Muscle of arm (tissue), 12 donors: ENCODE measurements around the gene ACLY. TPM values are rescaled to one million over a fixed set of nuclear protein-coding genes. Genes with fewer than 3 reads are reported as not detected.
"Not testable (repeated sequence)": the region's sequence is repeated elsewhere in the genome, so short reads cannot be mapped to it uniquely, and the experiment has no call there.

ENCODE experiments used
- DNase-seq: peaks from one replicate; pipeline ENCODE4 v3.0.0-alpha.2; 2013
- polyA plus RNA-seq, 12 donors: library from polyadenylated mRNA; unstranded; fragments of 120-200 nt; gene quantifications; one replicate each; pipeline ENCODE4 v1.2.1, GENCODE V29; 2013; ENCODE audit not compliant: insufficient read length in 12 of 12

ACLY gene
- polyA plus RNA-seq, 12 donors: 43.2 to 72.6 (median 52.8) TPM; not detected in 1

- DNase-seq: no peak
Measured at GRCh38 chr17:41942626-41943373, 24.0 kb upstream of the ACLY start.

GRCh38 chr17:41941168-41941567 lies 22.4 kb upstream of the ACLY start:
- no peak for DNase-seq

DNA sequence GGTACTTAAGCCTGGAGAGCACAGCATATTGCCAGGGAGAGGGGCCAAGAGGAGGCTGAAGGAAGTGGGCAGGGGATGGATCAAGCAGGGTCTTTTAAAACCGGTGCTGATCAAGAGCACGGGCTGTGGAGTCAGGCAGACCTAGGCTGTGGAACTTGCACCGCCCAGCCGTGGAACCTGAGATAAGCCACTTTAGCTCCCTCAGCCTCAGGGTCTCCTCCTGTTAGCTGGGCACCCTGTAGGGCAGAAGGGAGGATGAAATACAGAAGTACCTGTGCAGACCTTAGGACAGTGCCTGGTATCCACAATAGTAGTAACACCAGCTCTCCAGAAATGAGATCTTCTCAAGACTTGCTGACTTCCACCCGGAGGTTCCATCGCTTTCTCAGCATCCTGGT lies 20.9 kb upstream of the ACLY start:
- no peak for DNase-seq

DNA sequence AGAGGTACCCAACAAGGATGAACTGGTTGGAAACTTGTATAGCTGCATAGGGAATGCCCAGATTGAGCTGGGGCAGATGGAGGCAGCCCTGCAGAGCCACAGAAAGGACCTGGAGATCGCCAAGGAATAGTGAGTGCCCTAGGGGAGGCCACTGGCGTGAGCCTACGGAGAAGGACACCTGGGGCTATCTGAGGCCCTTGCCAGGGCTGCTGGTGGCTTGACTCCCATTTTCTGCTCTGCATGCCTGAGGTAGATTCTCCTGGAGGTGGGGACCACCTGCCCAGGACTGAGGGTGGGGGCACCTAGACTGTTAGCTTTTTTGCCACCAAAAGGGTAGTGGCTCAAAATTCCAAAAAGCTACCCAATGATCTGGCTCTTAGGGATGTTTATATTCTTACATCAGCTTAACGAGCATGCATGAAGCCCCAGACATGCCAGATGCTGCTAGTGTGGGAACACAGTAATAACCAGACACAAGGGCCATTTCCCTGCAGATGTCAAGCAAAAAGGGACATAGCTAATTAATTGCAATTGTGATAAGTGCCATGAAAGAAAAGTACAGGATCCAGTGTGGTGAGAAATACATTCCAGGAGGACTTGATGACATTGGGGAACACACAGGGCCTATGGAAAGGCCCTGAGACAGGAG lies 20.4 kb upstream of the ACLY start:
- no peak for DNase-seq

GRCh38 chr17:41937970-41938954 lies 19.5 kb upstream of the ACLY start:
- no peak for DNase-seq

GRCh38 chr17:41935641-41936040 lies 16.9 kb upstream of the ACLY start:
- no peak for DNase-seq

- no peak for DNase-seq
Measured at GRCh38 chr17:41932816-41933389, 14.2 kb upstream of the ACLY start.

DNA sequence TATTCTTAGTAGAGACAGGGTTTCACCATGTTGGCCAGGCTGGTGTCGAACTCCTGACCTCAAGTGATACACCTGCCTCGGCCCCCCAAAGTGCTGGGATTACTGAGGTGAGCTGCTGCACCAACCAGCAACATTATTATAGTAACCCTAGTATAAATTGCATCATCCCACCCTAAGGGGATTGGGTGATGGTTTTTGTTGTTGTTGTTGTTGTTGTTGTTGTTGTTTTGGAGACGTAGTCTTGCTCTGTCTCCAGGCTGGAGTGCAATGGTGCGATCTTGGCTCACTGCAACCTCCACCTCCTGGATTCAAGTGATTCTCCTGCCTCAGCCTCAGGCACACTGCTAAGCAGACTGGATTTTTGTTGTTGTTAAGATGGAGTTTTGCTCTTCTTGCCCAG lies 13.0 kb upstream of the ACLY start:
- not testable (repeated sequence) for DNase-seq

DNA sequence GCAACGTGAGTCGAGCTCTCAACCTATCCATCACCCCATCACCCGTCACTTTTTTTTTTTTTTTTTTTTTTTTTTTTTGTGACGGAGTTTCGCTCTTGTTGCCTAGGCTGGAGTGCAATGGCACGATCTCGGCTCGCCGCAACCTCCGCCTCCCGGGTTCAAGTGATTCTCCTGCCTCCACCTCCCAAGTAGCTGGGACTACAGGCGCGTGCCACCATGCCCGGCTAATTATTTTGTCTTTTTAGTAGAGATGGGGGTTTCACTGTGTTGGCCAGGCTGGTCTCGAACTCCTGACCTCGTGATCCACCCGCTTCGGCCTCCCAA lies 12.0 kb upstream of the ACLY start:
- DNase-seq: not testable (repeated sequence)

GRCh38 chr17:41930009-41930832 lies 11.5 kb upstream of the ACLY start, which contains the start of gene ODAD4:
ODAD4 (plus strand) TSS chr17:41930617; CDS start chr17:41930724, 107 bp downstream.
- peak; percentile 96 for DNase-seq

- no peak for DNase-seq
Measured at GRCh38 chr17:41928693-41929251, 10.0 kb upstream of the ACLY start.

DNA sequence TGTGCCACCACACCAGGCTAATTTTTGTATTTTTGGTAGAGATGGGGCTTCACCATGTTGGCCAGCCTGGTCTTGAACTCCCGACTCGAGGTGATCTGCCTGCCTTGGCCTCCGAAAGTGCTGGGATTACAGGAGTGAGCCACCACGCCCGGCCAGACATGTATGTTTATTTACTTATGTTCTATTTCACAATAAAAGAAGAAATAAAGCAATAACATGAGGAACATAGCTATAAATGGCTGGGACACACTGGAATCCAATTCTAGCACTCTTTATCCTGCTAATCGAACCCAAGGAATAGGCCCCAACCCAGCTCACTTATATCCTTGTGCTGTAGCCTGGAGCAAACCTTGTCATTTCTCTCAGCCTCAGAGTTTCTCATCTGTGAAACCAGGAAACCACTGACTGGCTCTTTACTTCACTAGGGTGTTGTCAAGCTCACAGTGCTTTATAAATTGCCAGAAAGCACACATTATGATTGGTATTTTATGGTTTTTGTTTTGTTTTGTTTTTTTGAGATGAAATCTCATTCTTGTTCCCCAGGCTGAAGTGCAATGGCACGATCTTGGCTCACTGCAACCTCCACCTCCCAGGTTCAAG lies 7.3 kb upstream of the ACLY start:
- DNase-seq: no peak

DNA sequence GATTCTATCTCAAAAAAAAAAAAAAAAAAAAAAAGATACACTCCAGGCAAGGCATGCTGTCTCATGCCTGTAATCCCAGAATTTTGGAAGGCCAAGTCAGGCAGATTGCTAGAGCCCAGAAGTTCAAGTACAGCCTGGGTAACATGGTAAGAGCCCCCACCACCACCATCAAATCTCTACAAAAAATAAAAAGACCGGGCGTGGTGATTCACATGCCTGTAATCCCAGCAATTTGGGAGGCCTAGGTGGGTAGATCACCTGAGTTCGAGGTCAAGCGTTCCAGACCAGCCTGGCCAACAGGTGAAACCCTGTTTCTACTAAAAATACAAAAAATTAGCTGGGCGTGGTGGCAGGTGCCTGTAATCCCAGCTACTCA lies 1.8 kb upstream of the ACLY start:
- DNase-seq: no peak

DNA sequence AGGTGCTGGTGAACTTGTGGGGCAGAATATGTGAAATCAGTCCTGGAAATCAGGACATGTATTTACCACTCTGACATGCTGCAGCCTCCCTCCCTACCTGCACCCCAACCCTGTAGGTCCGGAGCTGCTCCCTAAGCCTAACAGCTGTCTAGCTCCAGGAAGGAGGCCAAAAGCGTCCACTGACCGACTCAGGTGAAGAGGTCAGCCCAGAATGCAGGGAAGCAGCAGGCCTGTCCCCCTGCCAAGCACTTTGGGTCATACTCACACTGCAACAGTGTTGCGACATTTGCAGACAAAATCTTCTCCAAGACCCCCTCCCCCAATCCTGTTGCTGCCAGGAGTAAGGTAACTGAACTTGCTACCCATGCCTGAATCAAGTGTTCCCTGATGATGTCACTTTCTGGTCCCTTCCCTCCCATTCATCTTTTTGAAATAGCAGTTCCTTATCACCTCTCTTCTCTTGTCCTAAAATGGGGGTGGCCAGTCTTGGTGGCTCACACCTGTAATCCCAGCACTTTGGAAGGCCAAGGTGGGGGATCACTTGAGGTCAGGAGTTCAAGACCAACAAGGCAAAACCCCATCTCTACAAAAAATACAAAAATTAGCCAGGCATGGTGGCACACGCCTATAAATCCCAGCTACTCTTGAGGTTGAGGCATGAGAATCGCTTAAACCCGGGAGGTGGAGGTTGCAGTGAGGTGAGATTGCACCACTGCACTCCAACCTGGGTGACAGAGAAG lies 1.3 kb upstream of the ACLY start:
- no peak for DNase-seq

DNA sequence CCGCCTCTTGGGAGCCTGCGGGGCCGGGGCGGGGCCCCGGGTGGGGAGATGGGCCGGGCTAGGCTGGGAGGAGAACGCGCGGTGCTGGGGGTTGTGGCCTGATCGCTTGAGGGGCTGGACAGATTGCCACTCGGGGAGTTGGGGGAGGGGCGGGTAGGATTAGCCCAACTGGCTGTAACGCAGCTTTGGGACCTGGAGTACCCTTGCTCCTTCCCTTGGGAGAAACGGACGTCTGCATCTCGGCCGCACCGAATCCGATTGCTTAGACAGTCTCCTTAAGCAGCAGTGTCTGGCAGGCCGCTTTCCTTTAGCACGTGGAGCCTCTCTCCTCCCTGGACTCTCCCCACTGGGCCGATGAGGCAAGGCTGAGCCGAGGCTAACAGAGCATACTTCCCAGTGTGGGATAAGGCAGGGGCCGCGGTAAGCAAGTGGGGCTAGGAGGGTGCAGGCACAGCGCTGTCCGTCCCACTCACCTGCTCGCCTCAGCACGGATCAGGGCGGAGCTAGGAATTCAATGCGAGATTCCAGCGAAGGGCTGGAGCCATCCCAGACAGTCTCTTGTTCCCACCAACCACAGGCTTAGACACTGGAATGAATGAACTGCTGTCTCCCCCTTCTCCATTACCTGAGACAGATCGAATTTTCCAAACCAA lies 540 bp upstream of the ACLY start:
- DNase-seq: no peak

GRCh38 chr17:41917679-41918313 lies 955 bp downstream of the ACLY start:
- DNase-seq: peak; percentile 58

DNA sequence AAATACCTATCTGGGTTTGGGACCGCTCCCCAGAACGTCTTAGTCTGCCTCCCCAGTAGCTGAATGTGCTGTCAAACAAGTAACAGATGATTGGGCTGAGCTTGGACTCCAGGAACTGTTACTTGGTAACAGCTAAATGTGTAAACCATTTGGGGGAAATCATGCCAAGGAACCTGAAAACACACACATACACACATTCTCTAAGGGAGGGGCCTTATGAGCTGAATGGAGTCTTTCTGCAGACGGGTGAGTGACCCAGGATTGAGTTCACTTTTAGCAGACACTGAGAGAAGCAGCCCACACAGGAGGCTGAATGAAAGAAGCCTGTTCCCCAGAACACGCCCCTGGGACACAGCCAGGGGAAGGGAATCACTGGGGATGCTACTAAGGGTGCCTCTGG lies 1.6 kb downstream of the ACLY start:
- peak; percentile 64 for DNase-seq

DNA sequence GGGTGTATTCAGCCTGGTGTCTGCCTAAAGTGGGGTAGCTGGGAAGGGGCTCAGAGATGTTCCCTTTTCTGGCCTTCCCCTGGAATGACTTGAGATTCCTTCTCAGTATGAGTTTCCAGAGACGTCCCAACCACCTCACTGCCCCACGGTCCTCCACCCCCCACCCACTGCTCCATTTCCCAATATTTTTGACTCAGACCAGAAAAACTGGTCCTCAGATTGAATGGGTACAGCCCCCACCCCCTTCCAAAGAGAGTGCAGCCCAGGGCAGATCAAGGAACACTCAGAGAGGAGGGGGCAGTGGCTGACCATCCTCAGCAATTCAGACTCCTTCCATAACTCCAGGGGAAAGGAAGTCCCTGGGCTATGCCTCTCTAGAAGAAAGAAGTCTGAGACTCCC lies 3.2 kb downstream of the ACLY start:
- no peak for DNase-seq

DNA sequence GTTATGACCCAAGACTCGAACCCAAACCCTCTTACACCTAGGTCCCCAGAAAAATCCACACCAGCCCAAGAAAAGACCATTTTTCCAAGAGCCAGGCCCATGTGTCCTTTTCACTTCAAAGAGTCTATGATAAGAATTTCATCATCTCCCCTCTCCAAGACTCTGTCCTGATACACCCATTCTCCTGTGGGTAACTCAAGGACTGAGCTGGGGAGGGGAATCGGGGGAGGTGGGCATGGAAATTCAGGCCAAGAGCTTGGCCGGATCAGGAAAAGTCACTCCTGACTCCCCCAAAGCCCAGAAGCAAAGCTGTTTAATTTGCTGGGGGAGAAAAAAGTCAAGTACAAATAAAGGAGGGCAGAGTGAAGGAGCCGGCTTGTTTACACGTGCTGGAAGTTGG lies 3.7 kb downstream of the ACLY start:
- DNase-seq: no peak
